GM21447 (cell line): ENCODE results near the gene GPR15LG.

Experiments used
- ATAC-seq: cut with Tn5 transposase; IDR thresholded peaks from one replicate; pipeline ENCODE4 v1.9.1; 2021; ENCODE audit not compliant: unreplicated experiment

GPR15LG gene

DNA sequence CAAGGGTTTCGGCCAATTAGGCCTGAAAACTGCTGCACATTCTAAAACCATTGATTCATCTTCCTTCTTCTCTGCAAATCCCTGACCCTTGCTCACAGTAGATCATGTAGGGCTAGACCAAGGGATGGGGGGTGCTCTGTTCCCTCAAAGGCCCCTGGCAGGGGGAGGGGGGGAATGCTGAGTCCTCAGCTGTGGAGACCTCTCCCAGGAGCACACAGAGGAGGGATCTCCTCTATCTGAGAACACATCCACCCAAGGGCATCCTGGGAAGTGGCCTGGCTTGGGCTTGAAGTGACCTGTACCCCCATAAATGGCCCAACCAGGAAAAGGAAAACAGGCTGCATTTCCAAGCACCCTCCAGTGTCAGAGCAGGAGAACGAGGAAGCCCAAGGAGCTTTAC, 19.7 kb downstream of the GPR15LG start:
- no peak for ATAC-seq

DNA sequence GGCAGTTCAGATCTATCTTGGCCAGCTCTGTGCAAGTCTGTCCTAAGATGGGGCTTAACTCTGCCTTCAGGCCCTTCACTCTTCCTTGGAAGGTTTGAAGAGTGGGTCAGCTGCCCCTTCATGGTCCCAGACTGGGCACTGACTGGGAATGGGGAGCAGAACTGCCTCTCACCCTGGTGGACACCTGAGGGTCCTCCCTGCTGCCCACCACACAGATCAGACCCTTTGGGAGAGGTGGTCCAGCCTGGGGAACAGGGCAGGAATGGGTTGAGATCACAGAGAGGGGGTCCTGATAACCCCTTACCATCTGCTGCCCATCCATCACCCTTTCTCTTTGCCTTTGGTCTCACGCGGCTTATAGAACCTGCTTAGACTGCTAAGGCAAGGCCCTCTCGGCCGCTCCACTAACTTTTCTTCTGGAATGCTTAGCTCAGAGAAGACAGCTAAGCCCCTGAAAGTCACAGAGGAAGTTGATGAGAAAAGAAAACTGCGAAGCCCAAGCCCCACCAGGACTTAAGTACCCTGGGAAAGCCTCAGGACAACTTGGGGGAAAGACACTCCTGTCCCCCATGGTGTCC, 20.3 kb downstream of the GPR15LG start:
- peak; percentile 12 for ATAC-seq

DNA sequence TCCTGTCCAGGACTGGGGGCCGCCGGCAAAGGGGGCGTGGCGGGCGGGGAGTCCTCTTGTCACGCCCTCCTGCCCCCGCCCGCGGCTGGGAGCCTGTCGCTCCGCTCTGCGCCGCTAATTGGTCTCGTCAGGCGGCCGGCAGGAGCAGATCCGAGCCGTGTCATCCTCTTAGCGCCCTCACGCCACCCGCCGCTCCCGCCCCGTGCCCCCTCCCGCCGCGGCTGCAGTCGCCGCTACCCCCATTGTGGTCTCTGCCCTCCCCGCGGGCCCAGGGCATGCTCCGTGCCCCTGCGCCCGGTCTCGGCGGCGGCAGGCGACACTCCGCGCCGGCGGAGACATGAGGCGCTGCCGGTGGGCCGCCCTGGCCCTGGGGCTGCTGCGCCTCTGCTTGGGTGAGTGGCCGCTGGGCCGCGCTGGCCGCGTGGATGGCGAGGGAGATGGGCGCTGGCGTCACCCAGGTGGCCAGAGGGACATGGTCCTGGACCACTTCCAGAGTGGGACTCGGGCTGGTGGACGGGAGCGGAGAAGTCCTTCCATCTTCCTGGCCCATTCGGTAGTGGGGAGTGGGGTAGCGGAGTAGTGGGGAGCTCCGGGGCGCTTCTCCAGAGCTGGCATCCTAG, 20.9 kb downstream of the GPR15LG start, which contains the start of gene CDHR1:
CDHR1 (plus strand) TSS at position 114 of the 620 bp plus-strand sequence; CDS start at position 338, 224 bp downstream.
- ATAC-seq: peak; percentile 68

DNA sequence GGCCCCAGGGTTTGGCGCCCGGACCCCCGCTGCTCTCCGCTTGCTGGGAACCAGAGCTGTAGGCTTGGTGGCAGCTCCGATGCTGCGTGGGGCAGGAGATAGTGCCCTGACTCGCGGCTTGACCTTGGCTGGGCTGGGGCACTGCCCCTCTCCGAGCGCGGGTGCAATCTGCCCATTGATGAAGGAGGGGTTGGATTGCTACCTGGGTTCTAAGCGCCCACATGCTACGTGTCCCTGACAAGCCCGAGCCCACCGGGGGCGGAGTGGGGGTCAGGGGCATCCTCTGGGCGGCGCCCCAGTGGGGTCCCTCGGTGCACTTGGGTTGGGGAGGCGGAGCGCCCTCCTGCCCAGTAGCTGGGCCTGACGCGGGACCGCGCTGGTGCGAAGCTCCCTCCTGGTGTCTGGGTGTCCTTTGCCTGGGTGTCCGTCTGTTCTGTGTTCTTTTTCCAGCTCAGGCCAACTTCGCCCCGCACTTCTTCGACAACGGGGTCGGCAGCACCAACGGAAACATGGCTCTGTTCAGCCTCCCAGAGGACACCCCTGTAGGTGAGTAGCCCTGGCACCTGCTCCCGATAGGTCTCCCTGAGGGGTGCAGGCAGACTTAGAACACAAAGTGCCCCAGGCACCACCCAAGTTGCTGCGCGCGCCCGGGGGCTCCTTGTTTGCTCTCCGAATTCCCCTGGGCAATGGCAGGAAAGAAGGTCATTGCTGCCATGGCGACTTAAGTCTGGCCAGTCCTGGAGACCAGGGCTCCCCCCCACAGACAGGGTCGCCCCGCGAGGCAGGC, 21.6 kb downstream of the GPR15LG start:
- no peak for ATAC-seq

DNA sequence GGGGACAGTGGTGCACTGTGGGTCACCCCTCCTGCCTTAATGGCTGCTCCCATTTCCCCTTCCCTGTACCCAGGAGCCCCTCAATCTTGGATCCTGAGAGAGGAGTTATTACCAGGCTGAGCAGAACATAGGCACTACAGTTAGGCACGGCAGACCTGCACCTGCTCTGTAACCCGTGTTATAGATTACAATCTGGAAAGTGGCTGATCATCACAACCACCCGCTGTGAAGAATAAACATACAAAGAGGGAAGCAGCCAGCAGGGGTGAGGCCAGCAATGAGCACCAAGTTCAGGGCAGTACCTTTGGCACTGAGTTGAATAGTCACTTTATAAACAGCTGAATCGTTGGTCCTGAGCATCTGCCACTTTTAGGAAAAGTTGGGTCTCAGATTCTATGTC, 22.5 kb downstream of the GPR15LG start:
- no peak for ATAC-seq

DNA sequence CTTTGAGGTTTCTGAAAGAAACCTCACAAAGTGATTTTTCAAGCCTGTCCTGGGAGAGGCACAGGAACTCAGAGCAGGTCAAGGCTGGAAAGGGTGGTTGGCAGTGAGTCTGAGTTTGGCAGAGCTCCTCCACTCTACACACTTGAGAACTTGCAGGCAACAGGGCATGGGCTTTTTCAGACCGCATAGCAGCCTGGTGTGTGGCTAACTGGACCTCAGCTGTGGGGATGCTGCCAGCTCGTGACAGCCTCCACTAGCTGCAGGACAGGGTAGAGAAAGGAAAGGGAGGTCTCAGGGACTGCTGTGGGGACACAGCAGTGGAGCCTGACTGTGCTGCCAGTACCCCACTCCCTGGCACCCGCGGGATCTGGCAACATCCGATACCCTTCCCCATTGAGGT, 23.3 kb downstream of the GPR15LG start:
- ATAC-seq: no peak

DNA sequence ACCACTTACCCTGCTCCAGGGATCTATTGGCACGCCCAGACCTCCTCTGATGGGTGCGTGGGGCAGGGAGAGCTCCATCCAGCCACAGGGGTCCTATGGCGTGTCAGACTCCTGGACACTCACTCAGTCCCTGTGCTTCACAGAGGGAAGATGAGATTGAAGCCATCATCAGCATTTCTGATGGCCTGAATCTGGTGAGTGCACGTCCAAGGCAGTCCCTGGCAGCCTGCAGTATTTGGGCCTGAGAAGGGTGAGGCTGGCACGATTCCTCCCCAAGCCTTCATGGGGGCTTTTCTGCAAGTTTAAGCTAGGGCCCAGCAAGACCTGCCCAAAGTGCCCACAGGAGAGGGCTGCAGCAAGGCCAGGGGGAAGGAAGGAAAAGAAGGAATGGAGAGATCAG, 24.0 kb downstream of the GPR15LG start:
- ATAC-seq: no peak

DNA sequence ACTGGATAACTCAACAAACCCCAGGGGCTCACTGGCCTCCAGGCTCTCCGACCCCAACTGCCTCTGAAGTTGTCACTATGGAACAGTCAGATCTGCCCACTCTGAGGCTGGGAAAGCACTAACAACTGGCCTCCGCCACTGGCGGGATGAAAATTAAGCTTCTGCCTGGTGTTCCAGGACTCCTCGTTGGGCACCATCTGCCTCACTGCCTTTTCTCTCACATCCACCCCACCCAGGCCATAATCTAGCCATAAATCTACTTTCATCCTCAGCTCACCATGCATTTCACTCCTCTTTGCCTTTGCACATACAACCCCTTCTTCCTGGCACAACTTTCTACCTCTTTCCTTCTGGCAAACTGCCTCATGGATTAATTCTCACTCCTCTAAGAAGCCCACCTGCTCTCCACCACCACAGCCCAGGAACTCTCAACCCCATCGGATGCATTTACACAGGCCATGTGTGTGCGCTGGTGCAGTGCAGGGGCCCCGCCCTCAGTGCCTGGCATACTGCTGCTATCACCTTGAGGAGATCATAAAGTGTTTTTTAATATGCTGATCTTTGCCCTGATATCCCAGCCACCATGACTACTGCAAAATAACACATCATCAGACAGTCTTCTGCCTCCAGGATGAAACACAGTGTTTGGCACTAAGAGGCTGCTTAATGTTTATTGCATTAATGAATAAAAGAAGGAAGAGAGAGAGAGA, 24.8 kb downstream of the GPR15LG start:
- ATAC-seq: no peak

DNA sequence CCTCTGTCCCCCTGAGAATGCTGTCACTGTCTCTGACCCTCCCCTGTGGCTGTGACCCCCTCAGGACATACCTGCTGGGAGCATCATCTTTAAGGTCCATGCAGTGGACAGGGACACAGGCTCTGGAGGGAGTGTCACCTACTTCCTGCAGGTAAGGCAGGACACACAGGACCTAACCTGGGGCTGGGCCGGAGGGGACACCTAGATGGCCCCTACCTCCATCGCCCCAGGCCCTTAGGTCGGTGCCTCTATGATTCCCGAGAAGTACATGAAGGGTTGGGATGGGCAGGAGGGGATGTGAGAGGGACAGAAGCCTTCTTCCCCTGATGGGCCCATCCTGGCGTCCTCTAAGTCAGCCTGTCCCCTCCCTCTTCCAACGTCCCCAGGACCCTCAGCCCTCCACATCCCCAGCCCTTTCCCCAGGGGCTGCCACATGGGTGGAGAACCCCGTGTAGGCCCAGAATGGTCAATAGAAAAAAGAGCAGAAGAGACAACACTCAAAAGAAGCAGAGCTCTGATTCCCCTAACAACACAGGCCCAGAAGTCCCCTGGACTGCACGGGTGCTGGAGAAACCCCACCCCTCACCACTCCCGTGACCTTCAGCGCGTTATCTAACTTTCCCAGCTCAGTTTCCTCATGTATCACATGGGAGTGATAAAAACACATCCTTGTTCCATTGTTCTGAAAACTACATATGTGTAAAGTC, 27.1 kb downstream of the GPR15LG start:
- no peak for ATAC-seq

DNA sequence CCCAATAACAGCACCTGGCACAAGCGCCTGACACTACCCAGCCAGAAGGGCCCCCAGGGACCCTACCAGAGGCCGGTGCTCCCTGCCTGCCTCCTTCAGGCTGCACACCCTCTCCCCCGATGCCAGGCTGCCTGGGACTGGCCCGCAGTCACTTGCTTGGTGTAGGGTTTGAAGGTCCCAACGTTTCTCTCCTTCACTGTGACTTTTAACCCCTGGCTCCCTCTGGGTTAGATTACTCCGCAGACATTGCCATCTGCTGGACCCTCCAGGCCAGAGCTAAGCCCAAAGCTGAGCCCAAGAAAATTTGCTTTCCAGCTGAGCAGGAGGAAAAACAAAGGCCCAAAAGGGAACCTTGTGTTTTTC, 27.6 kb downstream of the GPR15LG start:
- ATAC-seq: no peak

DNA sequence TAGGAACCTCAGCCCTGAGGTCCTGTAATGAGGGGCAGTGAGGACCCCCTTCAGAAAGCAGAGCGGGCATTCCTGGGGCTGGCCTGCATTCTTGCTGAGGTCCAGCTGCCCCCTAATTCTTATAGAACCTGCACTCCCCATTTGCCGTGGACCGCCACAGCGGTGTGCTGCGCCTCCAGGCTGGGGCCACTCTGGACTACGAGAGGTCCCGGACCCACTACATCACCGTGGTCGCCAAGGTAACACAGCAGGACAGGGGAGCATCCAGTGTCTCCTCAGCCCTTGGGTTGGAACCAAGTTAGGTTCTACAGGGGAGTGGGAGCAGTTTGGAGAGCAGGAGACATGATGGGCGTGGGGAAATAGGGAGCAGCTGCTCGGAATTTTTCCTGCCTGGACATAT, 28.1 kb downstream of the GPR15LG start:
- no peak for ATAC-seq

DNA sequence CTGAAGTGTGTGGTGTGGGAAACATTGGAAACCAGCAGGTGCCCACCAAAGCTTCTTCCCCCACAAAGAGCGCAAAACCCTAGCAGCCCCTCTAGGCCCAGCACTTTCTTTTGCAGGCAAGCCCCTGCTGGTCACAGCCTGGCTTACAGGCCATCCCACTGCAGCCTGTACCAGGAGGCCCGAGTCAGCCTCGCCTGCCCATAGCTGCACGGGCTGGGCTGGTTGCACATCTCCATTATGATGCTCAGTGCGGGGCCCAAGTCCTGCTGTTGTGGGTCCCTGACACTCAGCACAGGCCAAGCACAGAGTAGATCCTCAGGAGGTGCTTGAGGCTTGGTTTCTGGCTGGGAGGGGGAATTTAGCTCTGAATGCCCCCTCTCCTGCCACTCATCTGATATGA, 28.7 kb downstream of the GPR15LG start:
- ATAC-seq: no peak

DNA sequence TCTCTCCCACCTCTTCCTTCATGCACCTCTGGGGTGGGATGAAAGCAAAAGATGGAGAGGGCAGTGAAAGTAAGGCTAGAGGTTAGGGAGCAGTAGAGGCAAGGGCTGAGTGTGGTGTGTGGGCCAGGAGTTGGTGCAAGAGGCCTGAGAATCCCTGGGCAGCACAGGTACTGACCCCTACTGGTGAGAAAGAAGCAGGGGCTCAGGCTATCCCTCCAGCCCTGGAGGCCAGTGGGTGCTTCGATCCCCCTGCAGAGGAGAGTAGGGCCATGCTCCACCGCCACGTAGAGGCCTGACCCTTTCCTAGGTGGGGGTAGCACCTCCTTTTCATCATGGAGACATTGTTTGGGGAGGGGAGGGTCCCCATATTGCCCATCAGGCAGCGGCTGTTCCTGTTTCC, 30.5 kb downstream of the GPR15LG start:
- no peak for ATAC-seq

DNA sequence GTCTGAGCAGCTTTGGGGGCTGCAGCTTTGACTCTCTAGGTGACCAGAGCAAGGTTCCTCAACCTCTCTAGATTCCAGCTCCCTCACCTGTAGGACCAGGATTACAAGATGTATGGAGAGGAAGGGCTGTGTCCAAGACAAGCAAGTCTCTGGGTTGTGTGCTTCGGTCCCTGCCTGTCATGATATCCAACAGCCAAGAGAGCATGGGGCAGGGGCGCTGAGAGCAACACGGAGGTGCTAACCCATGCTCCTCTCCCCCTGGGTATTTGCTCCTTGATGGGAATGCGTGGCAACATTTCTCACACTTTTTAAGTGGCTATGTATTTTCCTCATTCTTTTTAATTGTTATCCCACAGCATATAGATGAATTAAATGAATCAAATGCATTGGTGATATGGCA, 31.0 kb downstream of the GPR15LG start:
- ATAC-seq: no peak

DNA sequence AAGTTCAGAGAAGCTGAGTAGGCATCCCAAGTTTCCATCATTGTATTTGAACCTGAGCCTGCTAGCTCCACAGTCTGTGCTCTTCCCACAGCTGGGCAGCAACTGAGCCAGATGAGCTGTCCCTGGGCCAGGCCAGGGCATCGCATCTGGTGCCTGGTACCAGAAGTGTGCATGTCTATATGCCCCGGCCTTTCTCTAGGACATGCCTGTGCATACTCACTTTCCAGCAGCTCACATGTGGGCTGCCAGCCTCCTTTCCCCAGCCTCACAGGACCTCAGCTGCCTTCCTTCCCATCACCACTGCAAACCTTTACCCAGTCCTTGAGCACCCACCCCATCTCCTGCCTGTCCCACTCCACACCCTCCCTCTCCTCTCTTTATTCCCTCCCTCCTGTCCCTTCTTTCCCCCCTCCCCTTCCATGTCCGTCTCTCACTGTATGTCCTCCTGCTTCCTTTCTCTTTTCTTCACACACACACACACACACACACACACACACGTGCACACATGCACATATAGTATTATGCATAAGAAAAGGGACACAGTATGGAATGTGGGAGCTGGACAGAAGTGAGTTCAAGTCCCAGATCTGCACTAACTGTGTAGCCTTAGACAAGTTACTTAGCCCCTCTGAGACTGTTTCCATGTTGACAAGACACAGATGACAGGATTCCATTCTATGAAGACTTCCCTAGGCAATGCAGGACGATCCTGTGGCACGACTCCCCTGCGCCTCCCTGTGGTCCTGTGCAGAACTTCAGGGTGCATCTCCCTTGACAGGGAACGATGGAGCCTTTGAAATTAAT, 31.6 kb downstream of the GPR15LG start:
- ATAC-seq: peak; percentile 80

DNA sequence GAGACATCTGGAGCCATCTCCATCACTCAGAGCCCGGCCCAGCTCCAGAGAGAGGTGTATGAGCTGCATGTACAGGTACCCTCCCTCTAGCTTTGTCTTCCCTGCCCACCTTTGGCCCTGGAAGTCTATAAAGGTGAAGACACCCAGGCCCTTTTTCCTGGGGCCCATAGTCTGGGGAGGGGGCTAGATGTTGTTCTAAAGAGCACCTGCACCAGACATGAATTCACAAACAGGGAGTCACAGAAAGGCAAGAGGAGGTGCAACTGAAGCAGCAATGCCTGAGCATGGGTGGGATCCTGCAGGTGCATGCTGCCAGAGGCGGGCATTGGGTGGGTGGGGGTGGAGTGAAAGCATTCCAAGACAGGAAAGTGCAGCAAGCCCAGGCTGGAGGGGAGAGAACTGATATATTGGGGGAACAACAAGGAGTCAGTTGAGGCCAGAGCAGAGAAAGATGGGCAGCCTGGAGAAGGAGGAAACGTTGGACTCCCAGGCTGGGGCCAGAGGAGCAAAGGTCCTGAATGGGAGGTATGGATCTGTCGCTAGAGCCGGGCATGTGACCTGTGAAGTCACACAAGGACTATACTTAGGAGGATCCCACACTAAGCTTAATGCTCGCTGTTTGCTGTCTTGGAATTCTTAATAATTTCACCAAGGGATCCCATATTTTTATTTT, 32.4 kb downstream of the GPR15LG start:
- no peak for ATAC-seq

DNA sequence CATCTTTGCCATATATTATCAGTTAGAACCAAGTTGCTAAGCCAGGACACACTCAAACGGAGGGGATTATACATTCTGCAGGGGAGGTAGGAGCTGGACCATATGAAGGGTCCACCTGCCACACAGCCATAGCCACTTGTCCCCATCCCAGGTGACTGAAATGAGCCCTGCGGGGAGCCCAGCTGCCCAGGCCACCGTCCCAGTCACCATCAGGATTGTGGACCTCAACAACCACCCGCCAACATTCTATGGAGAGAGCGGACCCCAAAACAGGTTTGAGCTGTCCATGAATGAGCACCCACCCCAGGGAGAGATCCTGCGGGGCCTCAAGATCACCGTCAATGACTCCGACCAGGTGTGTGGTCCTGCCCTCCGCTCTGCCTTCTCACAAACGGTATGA, 34.4 kb downstream of the GPR15LG start:
- ATAC-seq: no peak

DNA sequence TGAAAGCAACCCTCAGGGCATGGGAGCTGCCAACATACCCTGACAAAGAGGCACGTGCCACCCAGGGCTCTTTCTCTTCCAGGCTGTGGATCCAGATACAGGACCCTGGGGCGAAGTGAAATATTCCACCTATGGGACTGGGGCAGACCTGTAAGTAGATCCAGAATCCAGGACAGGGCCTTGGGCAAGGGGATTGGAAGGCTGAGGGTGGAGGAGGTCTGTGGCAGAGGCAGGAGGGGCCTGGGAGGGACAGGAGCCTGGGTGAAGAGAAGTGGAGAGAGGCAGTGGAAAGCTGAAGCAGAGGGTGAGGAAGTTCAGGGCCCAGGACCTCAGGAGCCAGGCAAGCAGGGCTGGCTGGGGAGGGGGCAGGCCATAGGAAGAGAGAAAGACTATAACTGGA, 38.0 kb downstream of the GPR15LG start:
- ATAC-seq: no peak

DNA sequence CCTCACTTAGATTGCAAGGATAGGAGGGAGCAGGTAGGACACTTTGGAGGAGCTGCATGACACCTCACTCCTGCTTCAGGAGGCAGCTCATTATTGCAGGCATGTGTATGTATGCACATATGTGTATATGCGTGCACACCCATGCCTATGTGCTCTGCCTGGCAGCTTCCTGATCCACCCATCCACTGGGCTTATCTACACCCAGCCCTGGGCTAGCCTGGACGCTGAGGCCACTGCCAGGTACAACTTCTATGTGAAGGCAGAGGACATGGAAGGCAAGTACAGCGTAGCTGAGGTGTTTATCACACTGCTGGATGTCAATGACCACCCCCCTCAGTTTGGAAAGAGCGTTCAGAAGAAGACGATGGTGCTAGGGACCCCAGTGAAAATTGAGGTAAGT, 38.4 kb downstream of the GPR15LG start:
- ATAC-seq: no peak

DNA sequence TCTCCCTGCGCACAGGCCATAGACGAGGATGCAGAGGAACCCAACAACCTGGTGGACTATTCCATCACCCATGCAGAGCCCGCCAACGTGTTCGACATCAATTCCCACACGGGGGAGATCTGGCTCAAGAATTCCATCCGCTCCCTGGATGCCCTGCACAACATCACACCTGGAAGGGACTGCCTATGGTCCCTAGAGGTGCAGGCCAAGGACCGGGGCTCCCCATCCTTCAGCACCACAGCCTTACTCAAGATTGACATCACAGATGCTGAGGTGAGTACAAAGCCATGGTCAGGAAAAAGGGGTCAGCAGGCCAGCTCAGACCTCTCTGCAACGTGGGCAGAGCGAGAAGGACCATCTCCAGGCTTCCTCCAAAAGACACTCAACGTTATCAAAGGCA, 39.5 kb downstream of the GPR15LG start:
- no peak for ATAC-seq
